ENCODE results near the gene AVPI1.
"Not testable (repeated sequence)": the region's sequence is repeated elsewhere in the genome, so short reads cannot be mapped to it uniquely, and the experiment has no call there.

Gene AVPI1

GRCh38 chr10:97711640-97712572 is 24.9 kb upstream of the AVPI1 start:
- no peak for DNase-seq

DNA sequence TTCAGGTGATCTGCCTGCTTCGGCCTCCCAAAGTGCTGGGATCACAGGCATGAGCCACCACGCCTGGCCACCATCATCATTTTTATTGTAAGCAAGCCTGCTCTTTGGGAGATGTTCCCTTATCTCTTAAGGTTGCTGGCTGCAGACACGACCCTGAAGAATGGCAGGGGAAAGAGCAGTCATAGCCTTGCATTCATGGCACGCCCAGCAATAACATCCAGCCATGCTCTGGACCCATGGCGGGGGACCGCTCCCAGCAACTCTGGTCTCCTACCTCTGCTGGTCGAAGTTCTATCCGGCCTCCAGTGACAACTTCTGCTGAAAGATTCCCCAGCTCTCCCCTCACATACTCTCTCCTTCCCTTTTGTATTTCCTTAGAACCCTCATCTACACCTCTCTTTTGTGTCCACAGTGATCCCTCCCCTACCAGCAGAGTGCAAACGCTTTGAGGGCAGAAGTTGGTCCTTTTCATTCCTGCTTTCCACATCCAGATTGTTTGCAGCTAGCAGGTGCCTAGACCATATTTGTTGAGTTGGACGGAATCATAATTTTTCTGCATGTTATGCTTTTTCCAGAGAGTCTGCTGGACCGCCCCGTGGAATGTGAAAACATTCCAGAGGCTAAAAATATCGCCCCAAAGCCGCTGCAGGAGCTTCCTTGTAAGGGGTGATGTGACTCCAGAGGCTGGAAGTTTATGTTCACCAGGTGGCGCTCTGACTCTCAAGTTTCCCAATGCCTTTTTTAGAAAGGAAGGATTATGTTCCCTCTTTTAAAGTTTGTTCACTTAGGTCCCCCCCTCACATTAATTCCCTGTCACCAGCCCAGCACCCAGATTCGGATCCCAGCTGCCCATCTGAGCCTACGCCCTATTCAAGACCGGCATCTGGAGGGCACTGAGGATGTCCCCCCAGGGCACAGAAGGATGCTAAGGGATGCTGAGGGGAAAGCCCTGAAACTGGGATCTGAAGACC is 22.2 kb upstream of the AVPI1 start:
- peak; percentile 43 for DNase-seq

DNA sequence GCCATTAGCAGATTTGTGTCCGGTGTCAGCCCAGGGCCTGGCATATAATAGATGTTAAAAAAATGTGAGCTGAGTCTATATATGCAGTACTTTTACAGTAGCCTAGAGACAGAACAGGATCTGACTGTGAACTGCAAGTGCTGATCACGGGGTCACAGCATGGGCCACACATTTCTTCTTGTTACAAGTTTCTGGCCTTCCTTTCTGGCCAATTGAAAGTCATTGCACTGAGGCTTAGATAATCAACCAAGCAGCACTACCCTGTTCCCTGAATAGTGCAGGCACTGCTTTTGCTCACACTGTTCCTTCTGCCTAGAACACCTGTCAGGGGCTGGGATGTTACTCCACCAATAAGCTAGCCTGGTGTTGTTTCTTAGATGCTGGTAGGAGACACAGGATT is 21.1 kb upstream of the AVPI1 start:
- no peak for DNase-seq

- no peak for DNase-seq
These were observed 20.3 kb upstream of the AVPI1 start for GRCh38 chr10:97707134-97707861.

DNA sequence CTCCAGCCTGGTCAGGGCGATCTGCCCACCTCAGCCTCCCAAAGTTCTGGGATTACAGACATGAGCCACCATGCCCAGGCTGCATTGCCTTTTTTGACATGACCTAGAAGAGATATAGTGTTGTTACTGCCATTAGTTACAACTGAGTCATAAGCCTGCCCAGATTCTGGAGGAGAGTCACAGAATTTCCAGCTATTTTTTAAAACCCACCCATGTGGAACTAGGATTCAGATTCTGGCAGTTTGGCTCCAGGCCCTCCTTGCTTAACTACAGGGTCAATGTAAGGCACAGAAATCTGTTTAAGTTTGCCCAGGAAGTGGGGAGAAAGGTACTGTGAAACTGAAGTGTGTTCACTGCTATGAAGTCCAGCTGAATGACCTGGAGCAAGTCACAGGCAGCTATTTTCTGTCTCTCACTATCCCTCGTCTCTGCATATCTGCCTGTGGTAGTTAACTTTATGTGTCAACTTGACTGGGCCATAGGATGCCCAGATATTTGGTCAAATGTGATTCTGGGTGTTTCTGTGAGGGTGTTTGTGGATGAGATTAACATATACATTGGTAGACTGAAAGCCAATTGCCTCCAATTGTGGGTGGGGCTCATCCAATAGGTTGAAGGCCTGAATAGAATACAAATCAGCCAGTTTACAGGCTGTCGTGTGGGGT is 18.1 kb upstream of the AVPI1 start:
- no peak for DNase-seq

- no peak for DNase-seq
These were observed 17.3 kb upstream of the AVPI1 start for GRCh38 chr10:97704341-97704740.

GRCh38 chr10:97703398-97704067 is 16.5 kb upstream of the AVPI1 start:
- DNase-seq: no peak

DNA sequence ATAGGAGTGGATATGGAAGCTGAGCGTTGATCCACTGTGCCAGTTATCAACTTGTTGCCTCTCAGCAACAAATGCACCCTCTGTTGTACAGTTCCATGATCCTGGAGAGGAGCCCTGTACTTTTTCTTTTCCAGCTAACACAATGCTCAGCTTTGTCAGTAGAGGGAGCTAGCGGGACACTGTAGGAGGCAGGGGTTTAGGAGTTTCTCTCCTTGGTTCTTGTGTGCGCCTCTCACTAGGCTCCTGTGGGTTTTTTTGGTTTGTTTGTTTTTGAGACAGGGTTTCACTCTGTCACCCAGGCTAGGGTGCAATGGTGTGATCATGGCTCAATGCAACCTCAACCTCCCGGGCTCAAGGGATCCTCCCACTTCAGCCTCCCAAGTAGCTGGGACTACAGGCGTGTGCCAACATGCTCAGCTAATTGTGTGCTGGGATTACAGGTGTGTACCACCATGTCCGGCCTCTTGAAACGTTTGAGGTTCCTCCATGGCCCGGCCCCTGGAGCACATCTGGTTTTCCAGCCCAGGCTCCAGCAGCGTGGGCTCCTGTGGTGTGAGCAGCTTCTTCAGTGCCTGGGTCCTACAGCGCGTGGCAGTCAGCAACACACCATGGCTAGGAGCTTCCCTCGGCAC is 14.5 kb upstream of the AVPI1 start:
- peak; percentile 26 for DNase-seq

GRCh38 chr10:97698072-97698655 is 11.1 kb upstream of the AVPI1 start:
- not testable (repeated sequence) for DNase-seq

- DNase-seq: no peak
These were observed 3.1 kb upstream of the AVPI1 start for GRCh38 chr10:97690133-97690532.

GRCh38 chr10:97689559-97690020 is 2.5 kb upstream of the AVPI1 start:
- no peak for DNase-seq

- DNase-seq: no peak
These were observed 1.0 kb upstream of the AVPI1 start for GRCh38 chr10:97687785-97688781.

DNA sequence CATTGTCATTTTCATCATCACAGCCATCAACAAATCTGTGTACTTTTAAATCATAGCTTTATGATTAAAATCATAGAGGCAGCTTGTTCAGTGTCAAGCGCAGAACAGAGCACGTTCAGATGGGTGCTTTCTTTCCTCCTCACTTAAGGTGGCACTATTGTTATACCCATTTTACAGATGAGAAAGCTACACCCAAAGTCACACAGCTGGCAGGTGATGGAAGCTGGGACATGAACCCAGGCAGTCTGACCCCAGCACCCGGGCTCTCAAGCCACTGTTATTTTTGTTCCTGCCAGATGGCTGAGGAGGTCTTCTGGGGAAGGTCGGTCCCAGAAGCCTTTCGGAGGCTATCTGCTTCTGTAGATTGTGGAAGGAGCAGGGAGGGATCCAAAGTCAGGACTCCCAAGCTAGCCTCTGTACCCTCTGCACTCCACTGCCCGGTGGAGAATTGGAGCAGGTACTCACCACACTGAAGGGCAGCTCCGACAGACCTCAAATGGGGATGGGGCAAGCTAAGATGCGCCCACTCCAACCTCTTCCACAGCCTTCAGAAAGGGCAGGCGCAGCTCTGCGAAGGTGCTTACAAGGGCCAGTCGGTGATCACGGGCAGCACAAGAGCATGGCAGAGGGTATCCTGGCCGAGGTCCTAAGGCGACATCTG is 610 bp downstream of the AVPI1 start:
- no peak for DNase-seq

DNA sequence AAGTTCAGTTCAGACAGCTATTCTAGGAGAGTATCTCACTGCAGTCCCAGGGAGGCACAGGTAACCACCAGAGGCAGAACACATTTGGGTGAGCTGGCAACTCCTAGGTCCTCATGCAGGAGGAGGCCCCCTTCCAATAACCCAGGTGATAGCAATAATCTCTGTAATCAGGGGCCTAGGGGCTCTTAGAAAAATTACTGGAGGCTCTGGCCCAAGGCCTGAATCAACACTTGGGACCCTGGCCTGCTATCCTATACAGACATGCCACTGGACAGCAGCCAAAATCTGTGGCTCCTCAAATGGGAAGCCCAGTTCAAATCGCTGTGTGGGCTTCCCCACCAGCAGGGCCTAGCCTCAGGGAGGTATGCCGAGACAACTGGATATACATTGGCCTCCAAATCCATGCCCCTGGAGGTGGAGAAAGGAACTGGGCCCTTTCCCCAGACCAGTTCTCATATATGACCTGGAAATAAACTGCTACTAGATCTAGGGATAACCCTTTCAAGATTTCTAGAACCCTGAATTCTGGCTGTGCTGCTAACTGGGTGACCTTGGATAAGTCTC is 1.6 kb downstream of the AVPI1 start:
- DNase-seq: no peak

GRCh38 chr10:97684866-97685394 is 2.1 kb downstream of the AVPI1 start:
- no peak for DNase-seq

- DNase-seq: not testable (repeated sequence)
These were observed 2.7 kb downstream of the AVPI1 start for GRCh38 chr10:97684368-97684713.

GRCh38 chr10:97683556-97684367 is 3.3 kb downstream of the AVPI1 start:
- DNase-seq: no peak

All from effector CD4-positive, alpha-beta T cell (primary cell).